ENCODE measurements around the gene BMPR1A.

GRCh38 chr10:86782701-86783418 lies 26.4 kb downstream of the BMPR1A start:
- TF ChIP-seq CTCF (IDR thresholded peaks at IDR 0.05) = no peak
- no peak for TF ChIP-seq POLR2A (IDR thresholded peaks at IDR 0.05)
- no peak for TF ChIP-seq POLR2AphosphoS5 (IDR thresholded peaks at IDR 0.05)
